Activated CD4-positive, CD25-positive, alpha-beta regulatory T cell treated with anti-CD3 and anti-CD28 coated beads, Interleukin-2, amount 50 U/mL, for 72 hours (primary cell): ENCODE results near the gene PTPRN2.
"Not testable (repeated sequence)": the region's sequence is repeated elsewhere in the genome, so short reads cannot be mapped to it uniquely, and the experiment has no call there.

Experiments
- DNase-seq: peaks from one replicate; pipeline ENCODE4 v3.0.0; 2021

PTPRN2 gene

DNA sequence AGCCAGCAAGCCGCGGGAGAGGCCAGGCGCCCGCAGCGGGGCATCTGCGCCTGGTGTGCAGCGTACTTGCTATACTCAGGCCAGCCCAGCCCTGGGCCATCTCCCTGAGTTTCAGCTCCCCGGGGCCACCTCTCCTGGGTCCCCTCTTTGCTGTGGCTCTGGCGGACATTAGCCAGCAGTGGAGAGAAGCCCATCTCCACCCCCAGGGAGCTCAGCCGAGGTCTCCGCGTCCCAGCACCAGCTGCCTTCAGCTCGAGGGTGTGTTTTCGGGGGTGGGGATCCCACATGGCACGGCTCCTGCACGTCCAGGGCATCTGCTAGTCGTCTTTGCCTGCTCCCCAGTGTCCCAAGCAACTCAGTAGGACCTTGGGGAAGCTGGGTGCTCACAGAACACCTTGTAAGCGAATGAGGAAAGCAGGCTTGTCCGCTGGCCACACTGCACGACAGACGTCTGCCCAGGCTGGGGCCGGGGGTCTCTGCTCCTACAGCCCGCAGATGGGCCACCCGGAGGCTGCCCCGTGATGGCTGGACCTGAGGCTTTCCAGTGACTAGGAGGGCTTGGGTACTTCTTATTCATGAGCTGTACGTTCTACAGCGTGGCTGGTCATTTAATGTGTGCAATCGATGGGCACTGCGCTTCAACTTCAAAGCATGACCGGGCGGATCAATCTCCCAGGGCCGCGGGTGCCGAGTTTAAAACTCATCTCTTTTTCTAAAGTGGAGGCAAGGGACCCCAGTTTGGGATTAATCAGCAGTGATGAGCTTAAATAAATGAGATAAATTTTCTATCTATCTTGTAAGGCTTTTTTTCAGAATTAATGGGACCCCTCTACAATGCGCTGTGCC is 795.2 kb downstream of the PTPRN2 start:
- DNase-seq = no peak

DNA sequence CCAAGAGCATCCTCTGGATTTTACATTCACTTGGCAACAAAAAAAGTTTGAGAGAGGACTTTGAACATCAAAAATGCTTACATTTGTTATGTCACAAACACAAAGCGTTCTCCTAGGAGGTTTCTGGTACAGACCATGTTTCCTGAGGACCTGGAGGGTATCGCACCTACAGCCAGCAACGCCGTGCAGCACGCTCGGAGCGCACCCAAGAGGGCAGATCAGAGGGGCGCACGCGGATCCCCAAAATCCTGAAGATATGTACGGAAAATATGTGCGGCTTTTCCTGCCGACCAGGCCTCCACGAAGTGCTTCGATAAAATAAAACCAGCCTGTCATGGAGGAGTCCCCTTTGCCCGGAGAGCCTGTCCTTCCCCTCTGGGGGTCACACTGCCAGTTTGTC is 796.0 kb downstream of the PTPRN2 start:
- no peak for DNase-seq

DNA sequence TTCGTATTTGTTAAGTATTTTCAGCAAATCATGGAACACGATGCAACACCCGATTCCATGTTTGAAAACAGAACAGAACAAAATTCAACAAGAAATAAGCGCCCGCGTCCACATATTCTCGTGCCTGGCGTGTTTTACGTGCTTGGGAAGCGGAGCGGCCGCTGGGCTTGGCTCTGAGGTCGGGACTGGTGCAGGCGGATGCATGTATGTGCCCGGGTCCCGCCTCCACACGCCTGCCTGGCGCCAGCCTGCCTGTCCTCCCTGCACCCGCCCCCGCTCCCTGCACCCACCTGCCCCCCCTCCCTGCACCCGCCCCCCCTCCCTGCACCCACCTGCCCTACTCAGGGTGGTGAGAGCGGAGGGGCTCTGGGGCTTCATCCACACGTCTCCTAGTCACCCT is 796.4 kb downstream of the PTPRN2 start:
- DNase-seq = no peak

DNA sequence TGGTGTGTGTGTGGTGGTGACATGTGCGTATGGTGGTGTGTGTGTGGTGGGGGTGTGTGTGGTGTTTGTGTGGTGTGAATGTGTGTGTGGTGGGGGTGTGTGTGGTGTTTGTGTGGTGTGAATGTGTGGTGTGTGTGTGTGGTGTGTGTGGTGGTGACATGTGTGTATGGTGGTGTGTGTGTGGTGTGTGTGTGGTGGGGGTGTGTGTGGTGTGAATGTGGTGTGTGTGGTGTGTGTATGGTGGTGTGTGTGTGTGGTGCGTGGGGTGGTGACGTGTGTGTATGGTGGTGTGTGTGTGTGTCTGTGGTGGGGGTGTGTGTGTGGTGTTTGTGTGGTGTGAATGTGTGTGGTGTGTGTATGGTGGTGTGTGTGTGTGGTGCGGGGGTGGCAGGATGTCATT is 797.7 kb downstream of the PTPRN2 start:
- no peak for DNase-seq

DNA sequence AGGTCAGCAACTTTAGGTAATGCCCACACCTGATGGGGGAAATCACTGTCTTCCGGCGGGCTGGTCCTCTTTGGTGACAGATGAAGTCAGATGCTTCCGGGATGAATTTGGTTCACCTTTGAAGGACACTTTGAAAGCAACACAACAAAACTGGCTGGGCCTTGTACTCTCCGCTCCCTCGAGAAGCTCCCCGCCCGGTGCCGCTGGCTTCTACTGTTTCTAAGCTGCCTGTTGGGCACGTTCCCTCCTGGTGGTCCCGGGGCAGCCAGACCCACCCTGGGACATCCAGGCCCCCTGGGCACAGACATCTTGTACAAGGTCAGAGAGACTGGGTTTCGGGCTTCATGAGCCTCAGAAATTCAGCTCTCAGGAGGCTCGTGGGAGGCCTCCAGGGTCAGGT is 798.5 kb downstream of the PTPRN2 start:
- DNase-seq = no peak

DNA sequence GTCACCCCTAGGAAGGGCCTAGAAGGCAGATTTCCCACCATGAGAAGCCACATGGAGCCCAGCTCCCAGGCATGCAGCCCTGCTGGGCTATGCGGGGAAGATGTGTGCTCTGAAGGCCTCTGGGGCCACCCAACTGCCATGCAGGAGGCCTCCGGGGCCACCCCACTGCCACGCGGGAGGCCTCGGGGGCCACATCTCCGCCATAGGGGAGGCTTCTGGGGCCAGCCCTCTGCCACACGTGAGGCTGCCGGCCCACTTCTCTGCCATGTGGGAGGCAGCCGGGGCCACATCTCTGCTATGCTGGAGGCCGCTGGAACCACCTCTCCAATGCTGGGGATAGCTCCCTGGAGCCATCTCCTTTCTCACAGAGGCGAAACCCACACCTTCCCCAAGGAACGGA is 799.0 kb downstream of the PTPRN2 start:
- DNase-seq = no peak

DNA sequence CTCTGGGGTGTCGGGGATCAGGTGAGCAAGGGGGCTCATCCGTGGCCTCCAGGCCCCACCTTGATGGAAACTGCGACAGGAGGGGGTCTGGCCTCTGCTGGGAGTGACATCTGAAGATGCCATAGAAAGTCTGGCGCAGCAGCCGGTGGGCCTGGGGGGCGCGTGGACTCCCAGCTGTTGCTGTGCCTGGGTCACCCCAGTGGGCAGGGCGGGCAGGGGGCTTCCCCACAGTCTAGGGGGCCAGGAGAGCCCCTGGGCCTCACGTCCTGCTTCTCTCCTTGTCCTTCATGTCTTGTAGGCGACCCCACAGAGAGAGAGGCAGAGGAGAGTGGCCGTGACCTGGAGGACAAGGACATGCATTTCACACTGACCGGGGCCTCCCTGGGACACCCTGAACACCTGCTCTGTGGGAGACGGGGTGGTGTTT is 800.3 kb downstream of the PTPRN2 start:
- DNase-seq = no peak

DNA sequence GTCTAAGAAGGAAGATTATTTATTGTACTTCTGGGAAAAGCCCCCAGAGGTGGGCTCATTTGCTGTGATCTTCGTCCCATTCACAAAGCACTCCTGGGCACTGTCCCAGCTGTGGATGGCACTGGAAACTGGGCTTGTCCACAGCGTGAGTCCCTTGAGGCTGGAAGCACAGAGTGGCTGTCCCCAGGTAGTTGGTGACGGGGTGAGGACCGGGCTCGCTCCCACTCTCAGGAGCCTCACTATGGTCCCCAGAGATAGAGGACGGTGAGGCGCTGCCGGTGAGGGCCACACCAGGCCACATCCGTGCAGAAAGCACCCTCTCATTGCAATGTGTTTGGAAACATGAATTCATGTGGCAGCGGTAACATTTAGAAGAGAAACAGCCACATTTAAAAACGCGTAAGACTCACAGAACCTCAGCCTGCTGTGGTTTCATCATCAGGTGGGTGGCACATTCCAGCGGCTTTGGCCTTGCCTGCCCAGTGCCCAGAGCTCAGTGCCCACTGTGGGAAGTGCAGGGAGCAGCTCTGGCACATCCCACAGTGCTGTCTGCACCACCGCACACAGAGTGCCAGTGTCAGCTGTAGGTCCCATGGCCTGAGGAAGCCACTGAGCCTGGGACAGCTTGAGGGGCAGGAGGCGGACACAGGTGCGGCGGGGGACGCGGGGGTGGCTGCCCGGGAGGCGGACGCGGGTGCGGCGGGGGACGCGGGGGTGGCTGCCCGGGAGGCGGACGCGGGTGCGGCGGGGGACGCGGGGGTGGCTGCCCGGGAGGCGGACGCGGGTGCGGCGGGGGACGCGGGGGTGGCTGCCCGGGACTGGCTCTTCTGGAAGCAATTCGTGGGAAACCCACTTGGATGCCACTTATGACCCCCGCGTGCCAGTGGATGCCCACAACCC is 801.0 kb downstream of the PTPRN2 start:
- DNase-seq = no peak

DNA sequence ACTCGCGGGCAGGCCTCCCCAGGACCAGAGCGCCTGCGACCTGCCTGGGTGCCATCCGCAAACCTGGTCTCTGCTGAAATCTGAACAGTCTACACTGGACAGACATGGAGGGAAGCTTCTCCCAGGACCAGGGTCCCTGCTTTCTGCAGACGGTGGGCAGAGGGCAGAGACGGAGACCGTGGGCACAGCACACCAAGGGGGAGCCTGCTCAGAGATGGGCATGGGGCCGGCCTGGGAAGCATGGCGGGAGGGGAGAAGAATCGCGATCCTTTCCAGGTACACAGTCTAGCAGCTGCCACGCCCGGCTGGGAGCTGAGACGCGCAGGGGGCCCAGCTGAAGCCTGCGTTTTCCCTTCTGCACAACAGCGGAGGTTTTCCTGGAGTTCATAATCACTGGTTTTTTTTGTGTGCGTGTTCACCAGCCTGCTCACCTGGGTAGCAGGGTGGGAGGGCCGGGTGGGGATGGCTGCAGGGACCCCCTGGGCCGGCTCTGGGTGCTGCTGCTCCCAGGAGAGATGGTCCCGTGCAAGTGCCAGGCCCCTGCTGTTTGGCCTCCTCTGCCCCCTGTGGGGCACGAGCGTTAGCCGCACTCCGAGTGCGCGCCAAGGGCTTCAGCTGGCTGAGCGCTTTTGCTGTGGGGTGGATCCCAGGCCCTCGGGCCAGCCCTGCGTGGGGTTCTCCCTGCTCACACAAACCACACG is 802.0 kb downstream of the PTPRN2 start:
- no peak for DNase-seq

DNA sequence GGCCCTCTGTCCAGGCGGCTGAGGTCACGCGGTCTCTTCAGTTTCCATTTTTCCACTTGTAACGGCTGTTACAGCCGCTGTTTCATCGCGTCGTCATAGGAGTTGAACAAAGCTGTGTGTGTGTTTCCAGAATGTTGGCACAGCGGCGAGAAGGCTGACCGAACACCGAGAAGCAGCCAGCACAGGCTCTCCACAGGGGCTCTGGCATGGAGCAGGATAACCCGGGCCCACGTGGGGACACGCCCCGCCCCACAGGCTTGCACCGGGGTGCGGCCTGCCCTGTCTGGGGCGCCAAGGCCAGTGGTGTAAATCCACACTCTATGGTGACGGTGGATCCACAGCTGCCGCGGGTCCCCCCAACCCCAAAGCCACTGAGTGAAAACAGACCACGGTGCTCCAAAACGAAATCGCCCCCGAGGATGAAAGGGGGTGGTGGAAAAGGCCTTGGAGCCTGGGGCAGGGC is 802.6 kb downstream of the PTPRN2 start:
- DNase-seq = no peak

DNA sequence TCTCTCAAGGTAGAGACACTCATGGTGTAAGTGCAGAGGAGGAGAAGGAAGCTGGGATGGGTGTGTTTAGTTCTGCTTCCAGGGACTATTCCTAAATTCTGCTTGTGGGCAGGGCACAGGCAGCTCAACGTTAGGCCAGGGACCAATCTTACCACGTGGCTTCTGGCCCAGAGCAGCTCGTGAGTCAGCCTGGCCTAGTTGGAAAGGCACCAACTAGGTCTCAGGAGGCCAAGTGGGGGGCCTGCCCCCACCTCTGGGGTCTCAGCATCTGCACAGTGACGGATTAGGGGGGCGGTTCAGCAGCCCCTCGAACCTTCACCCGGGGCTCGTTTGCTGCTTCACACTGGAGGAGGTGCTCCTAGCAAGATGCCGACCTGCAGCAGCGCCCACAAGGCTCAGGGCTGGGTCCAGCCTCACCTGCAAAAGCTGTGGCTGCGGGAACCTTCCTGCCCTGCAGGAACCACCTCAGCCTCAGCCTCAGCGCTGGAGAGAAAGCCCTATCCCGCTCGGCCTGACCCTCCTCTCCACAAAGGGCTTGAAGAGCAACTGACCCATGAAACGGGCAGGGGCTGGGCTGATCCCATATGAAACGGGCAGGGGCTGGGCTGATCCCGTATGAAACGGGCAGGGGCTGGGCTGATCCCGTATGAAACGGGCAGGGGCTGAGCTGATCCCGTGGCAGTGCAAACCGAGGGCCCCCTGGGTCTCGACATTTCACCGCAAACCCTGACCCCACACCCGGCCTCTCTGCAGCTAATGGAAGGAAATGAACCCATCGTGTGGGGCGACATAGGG is 803.4 kb downstream of the PTPRN2 start:
- DNase-seq = no peak

DNA sequence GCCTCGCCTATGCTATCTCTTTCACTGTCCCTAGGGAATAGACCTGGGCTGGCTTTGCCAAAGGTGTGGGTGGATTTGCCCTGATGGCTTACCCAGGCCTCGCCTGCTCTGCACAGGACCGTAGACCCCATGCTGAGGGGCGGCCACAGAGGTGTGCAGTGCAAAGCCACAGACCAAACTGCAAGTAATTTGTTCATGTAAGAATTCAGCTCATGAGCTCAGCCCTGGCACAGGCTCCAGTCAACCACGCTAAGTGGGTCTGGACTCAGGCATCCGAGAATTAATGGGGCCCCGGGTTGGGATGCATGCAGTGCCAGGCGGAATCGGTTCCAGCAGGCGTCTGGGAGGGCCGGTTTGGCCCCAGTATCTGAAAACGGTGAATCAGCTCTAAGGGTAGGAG is 805.6 kb downstream of the PTPRN2 start:
- no peak for DNase-seq

DNA sequence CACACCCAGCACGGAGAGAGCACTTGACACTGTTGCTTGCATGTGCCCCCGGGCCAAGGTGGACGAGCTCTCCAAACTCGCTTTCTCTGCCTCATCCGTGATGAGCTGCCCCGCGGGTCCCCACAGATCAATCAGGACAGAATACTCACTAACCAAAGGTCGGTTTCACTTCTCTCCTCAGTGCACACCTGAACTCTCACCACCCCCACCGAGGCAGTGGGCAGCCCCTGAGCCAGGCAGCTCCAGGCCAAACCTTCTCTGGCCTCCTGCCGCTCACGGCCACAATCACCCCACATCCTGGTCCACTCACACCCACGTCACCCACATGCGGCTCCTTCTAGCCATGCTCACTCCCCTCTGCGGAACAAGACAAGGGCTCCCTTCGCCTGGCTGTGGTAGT is 806.9 kb downstream of the PTPRN2 start:
- DNase-seq = no peak

DNA sequence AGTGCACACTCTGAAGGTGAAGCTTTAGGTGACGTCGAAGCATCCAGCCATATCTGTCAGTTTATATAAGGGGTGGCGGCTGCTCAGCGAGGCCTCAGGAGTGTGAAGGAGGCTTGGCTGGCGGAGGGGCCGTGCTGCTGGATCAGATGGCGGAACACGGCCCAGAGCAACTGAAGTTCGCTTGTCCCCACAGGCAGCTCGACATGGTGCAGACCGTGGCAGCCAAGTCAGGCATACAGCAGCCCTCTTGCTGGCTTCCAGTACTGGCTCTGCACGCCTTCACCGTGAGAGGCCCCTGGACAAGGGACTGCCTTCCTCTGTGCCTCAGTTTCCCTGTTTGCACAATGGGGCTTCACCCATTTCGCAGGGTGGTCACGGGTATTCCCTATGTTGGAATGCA is 807.3 kb downstream of the PTPRN2 start:
- no peak for DNase-seq

DNA sequence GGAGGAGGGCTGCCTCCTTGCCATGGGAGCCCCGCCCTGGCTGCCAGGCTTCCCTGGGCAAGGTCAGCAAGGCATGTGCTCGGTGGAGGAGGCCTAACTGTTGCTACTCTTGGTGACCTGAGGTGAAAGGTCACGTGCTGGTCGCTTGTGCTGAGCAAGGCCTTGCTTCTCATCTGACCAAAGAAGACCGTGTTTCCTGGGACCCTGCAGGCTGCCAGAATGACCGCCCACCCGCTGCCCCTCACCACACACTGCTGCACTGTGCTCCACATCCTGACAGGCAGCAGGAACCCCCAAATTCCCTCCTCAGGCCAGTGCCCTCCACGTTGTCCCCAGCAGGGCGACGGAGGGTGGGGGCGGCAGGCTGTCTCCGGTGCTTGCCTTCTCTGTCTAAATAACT is 808.4 kb downstream of the PTPRN2 start:
- no peak for DNase-seq

DNA sequence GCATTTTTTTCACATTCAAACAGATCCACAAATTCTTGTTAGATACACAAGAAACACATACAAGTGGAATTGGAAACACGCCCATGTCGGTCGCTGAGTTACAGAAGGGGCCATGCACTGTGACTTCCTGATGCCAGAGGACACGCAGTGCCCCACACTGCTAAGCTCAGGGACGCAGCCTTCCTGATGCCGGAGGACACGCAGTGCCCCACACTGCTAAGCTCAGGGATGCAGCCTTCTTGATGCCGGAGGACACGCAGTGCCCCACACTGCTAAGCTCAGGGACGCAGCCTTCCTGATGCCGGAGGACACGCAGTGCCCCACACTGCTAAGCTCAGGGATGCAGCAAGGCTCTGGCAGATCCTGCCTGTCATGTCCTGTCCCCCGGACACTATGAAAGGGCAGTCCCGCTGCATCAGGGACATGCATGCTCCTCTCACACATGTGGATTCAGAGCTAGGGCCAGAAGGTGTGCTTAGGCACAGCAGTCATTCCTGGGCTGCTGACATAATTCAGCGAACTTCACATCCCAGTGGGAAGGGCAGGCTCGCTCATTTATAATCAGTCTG is 810.3 kb downstream of the PTPRN2 start:
- not testable (repeated sequence) for DNase-seq

DNA sequence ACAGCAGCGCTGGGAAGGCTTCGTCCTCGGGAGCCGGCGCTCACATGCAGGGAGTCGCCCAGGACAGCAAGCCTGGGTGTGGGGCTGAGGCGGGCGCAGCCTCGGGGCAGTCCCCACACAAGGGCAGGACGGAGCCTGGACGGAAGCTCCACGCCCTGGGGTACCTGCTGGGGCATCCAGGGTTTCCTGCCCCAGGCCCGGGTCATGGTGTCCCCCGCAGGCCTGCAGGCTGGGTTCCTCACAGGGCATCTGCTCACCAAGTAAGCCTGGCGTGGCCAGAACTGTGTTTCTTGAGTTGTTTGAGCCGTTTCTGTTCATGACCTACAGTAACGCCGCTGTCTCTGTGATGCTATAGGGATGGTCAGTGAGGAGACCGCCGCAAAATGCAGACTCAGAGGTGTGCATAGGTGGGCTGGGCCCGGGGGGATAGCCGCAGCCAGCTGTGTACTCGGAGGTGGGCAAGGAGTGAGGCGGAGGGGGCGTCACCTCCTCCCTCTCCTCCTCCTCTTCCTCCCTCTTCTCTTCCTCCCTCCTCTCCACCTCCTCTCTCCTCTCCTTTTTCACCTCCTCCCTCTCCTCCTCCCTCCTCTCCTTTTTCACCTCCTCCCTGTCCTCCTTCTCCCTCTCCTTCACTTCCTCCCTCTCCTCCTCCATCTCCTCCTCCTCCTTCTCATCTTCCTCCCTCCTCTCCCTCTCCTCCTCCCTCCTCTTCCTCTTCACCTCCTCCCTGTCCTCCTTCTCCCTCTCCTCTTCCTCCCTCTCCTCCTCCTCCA is 811.9 kb downstream of the PTPRN2 start:
- DNase-seq = no peak

DNA sequence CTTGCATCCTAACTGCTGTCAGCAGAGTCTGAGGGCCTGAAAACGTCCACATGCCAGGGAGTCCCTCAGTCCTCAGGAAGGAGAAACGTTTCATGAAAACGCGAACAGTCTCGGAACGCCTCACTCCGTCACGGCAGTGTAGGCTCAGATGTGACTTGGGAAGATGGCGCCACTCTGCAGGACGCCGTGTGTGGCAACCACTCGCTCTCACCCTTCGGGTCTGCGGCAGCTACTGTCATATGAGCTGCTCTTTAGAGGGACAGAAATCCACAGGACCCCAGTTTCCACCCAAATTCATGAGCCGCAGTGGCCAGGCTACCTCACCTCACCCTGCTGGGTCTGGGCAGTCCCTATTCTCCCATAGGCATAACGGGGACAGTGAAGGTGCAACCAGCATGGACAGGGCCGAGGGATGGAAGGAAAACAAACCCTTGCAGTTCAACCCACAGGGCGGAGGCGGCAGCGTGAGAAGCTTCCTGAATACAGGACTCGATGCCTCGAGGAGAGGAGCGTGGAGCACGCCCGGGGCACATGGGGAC is 812.5 kb downstream of the PTPRN2 start:
- DNase-seq = no peak

DNA sequence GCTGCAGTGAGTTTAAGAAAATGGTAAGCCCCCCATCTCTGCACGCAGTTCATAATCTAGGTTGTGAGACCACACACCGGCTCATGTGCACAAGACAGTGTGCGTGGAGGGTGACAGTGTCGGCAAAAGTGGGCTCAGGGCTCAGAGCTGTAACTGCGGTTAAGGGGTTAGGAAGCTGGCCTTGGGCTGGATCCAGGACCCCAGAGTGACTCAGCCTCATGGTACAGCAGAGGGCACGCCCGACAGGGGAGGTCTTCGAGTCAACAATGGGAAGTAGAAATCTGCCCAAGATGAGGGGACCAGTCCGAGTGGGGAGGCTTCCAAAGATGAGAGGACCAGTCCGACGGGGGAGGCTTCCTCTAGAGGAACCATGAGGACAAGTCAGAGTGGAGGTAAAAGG is 813.1 kb downstream of the PTPRN2 start:
- no peak for DNase-seq

DNA sequence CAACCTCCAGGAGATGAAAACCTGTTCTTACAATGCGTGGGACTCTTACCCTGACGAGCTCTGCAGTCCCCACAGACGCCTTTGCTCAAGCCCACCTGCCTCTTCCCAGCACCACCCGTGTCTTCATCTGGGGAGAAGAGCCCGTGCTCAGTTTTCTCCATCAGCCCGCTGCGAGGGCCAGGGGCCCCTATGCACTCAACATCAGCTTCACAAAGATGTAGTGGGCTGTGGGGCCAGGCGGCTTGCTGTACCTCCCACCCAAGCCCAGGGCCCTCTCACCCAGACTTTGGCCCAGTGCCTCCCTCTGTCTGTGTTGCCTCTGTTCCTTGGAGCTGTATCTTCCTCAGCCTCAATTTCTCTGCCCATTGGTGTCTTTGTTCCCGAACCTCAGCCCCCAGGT is 814.3 kb downstream of the PTPRN2 start:
- no peak for DNase-seq
